Neural crest cell (in vitro differentiated cells): Measurements from ENCODE around the gene RFX2. TPM values are rescaled to one million over a fixed set of nuclear protein-coding genes. Genes with fewer than 3 reads are reported as not detected.

ENCODE experiments used
- DNase-seq: peaks from one replicate; pipeline ENCODE4 v3.0.0; 2021; ENCODE audit warnings: low read depth, mixed read lengths, low spot score
- H3K27ac Mint-ChIP-seq: one replicate; pipeline ENCODE4 v1.8.0; 2021; ENCODE audit warnings: mild to moderate bottlenecking, mixed read lengths; ENCODE audit not compliant: unreplicated experiment
- H3K27me3 Mint-ChIP-seq: 2 replicates; pipeline ENCODE4 v1.8.0; 2021; ENCODE audit warnings: low read depth, mild to moderate bottlenecking, mixed read lengths
- H3K36me3 Mint-ChIP-seq: 2 replicates; pipeline ENCODE4 v1.8.0; 2021; ENCODE audit warnings: low read depth, mild to moderate bottlenecking, mixed read lengths
- H3K4me1 Mint-ChIP-seq: 2 replicates; pipeline ENCODE4 v1.8.0; 2021; ENCODE audit warnings: mixed read lengths
- H3K4me3 Mint-ChIP-seq: one replicate; pipeline ENCODE4 v1.8.0; 2021; ENCODE audit warnings: mild to moderate bottlenecking, mixed read lengths
- H3K9me3 Mint-ChIP-seq: 2 replicates; pipeline ENCODE4 v1.8.0; 2021; ENCODE audit warnings: mixed read lengths
- total RNA-seq: library from RNA; stranded (reverse); gene quantifications from 2 replicates; pipeline ENCODE4 v1.2.1, GENCODE V29; 2021
- TF ChIP-seq, protein P1 (sequence below): fragments of 200-600 bp; sonication (generic); conservative IDR thresholded peaks from 2 replicates; pipeline ENCODE4 v1.5.0; 2021; ENCODE audit warnings: antibody characterized with exemption, mild to moderate bottlenecking

RFX2 gene
- total RNA-seq, 1 donor from 2014 or later = 17.2 TPM

GRCh38 chr19:5969476-5969875, 140.8 kb downstream of the RFX2 start:
- Mint-ChIP-seq H3K27ac (no peak overlapping the region), H3K9me3 (no peaks in the 10 kb centered on the region), H3K4me3 (no peak overlapping the region), H3K36me3 (no peaks in the 10 kb centered on the region), H3K27me3 (no peaks in the 10 kb centered on the region), H3K4me1 (peaks cover 30% of the 10 kb centered on the region)
- TF ChIP-seq, protein P1, sequence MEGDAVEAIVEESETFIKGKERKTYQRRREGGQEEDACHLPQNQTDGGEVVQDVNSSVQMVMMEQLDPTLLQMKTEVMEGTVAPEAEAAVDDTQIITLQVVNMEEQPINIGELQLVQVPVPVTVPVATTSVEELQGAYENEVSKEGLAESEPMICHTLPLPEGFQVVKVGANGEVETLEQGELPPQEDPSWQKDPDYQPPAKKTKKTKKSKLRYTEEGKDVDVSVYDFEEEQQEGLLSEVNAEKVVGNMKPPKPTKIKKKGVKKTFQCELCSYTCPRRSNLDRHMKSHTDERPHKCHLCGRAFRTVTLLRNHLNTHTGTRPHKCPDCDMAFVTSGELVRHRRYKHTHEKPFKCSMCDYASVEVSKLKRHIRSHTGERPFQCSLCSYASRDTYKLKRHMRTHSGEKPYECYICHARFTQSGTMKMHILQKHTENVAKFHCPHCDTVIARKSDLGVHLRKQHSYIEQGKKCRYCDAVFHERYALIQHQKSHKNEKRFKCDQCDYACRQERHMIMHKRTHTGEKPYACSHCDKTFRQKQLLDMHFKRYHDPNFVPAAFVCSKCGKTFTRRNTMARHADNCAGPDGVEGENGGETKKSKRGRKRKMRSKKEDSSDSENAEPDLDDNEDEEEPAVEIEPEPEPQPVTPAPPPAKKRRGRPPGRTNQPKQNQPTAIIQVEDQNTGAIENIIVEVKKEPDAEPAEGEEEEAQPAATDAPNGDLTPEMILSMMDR = no peak
- no peak for DNase-seq

- TF ChIP-seq, protein P1 = no peak
- no peak overlapping the region for H3K4me3 Mint-ChIP-seq
- H3K36me3 Mint-ChIP-seq = no peaks in the 10 kb centered on the region
- peak overlapping the region; percentile 30 for H3K27ac Mint-ChIP-seq
- no peak for DNase-seq
- H3K9me3 Mint-ChIP-seq = no peaks in the 10 kb centered on the region
- no peaks in the 10 kb centered on the region for H3K27me3 Mint-ChIP-seq
- H3K4me1 Mint-ChIP-seq = peaks cover 25% of the 10 kb centered on the region
These were observed 141.6 kb downstream of the RFX2 start for GRCh38 chr19:5968431-5969373.

DNA sequence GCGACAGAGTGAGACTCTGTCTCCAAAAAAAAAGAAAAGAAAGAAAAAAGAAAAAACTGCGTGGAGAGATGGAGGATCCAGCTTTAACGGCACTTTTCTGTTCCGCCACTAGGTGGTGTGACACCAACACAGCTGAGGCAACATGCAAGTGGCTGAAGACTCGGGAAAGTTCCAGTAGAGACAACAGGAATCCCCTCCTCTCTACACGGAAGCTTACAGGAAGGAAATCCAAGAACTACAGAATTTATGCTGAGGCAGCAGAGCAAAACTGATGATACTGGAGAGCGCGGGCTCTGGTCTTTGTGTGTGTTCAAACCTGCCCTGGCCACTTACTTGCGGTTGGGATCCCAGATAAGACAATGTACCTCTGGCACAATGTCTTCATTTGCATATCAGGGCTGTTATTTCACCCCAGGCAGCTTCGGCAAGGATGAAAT, 142.3 kb downstream of the RFX2 start:
- peak; percentile 62 for DNase-seq
- peak overlapping the region; percentile 21 for H3K4me3 Mint-ChIP-seq
- no peak overlapping the region for H3K27ac Mint-ChIP-seq
- no peaks in the 10 kb centered on the region for H3K27me3 Mint-ChIP-seq
- H3K9me3 Mint-ChIP-seq = no peaks in the 10 kb centered on the region
- H3K36me3 Mint-ChIP-seq = no peaks in the 10 kb centered on the region
- TF ChIP-seq, protein P1 = peak; percentile 91
- peaks cover 26% of the 10 kb centered on the region for H3K4me1 Mint-ChIP-seq

GRCh38 chr19:5967571-5967970, 142.7 kb downstream of the RFX2 start:
- no peaks in the 10 kb centered on the region for H3K36me3 Mint-ChIP-seq
- H3K4me1 Mint-ChIP-seq = peaks cover 31% of the 10 kb centered on the region
- TF ChIP-seq, protein P1 = no peak
- H3K27me3 Mint-ChIP-seq = no peaks in the 10 kb centered on the region
- DNase-seq = no peak
- H3K27ac Mint-ChIP-seq = no peak overlapping the region
- no peak overlapping the region for H3K4me3 Mint-ChIP-seq
- no peaks in the 10 kb centered on the region for H3K9me3 Mint-ChIP-seq

GRCh38 chr19:5966941-5967340, 143.4 kb downstream of the RFX2 start:
- Mint-ChIP-seq H3K4me3 (no peak overlapping the region), H3K36me3 (no peaks in the 10 kb centered on the region), H3K9me3 (no peaks in the 10 kb centered on the region), H3K27ac (no peak overlapping the region), H3K27me3 (no peaks in the 10 kb centered on the region), H3K4me1 (peaks cover 37% of the 10 kb centered on the region)
- DNase-seq = no peak
- TF ChIP-seq, protein P1 = no peak
